ENCODE results near the gene COBL.

DNA sequence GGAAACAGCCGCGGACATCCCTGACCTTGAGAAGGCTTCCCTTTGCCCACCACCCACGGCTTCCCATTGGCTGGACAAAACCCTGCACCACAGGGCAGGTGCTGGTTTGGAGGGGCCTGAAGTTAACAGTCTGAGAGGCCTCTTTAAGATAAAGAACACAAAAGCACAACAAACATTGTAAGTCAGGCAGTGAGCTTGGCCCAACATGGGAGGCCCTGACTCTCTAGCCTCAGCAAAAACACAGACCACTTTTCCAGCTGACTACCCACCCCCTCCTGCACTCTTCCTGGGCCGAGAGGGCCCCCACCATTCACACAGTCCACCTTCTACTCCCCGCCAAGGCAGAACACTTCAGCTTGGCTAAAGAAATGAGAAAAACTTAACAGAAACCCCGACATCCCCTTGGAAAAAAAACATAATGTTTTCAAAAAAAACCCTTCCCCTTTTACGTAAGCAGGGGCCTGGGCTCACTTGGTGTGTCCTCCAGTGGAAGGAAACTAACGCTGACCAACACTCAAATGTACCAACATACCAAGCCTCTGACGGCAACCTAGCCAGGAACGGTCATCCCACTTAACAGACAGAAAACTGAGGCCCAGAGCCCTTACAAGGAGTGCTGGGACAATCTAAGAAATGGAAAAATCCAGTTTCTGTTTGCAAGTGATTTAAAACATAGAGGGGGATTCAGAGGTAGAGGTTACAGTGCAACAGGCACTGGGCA lies 80.9 kb downstream of the COBL start:
- TF ChIP-seq, protein P1, sequence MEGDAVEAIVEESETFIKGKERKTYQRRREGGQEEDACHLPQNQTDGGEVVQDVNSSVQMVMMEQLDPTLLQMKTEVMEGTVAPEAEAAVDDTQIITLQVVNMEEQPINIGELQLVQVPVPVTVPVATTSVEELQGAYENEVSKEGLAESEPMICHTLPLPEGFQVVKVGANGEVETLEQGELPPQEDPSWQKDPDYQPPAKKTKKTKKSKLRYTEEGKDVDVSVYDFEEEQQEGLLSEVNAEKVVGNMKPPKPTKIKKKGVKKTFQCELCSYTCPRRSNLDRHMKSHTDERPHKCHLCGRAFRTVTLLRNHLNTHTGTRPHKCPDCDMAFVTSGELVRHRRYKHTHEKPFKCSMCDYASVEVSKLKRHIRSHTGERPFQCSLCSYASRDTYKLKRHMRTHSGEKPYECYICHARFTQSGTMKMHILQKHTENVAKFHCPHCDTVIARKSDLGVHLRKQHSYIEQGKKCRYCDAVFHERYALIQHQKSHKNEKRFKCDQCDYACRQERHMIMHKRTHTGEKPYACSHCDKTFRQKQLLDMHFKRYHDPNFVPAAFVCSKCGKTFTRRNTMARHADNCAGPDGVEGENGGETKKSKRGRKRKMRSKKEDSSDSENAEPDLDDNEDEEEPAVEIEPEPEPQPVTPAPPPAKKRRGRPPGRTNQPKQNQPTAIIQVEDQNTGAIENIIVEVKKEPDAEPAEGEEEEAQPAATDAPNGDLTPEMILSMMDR (IDR thresholded peaks at IDR 0.05) = no peak
- no peak for TF ChIP-seq POLR2AphosphoS5 (IDR thresholded peaks at IDR 0.05)
- no peak for TF ChIP-seq POLR2A (IDR thresholded peaks at IDR 0.05)

Data from prostate gland (tissue), 2 donors.